Gastroesophageal sphincter (tissue), 3 donors: ENCODE results near the gene MTTP.

Experiments
- CTCF ChIP-seq, 4 experiments: fragments of 200-600 bp in 2 of 4; fragments of 450-650 bp in 2 of 4; sonication (generic) in 1 of 4; IDR thresholded peaks; one replicate each; pipeline ENCODE4 v1.5.1; 2017 to 2019; ENCODE audit warnings: antibody characterized with exemption in 4 of 4, mild to moderate bottlenecking in 2 of 4, moderate library complexity in 2 of 4
- POLR2AphosphoS5 ChIP-seq: sonication (generic); formaldehyde crosslinking; IDR thresholded peaks from one replicate; pipeline ENCODE4 v1.6.1; 2017; ENCODE audit warnings: antibody characterized with exemption

GRCh38 chr4:99529228-99529627, 45.4 kb upstream of the MTTP start:
- TF ChIP-seq CTCF (IDR thresholded peaks at IDR 0.05), result no peak
- no peak for TF ChIP-seq POLR2AphosphoS5
